ENCODE data around the gene FIBCD1. TPM values are rescaled to one million over a fixed set of nuclear protein-coding genes. Genes with fewer than 3 reads are reported as not detected.

The FIBCD1 gene
- total and polyA plus RNA-seq, 9 of the 15 experiments (the other 6 are each of a cell fraction or from before 2014, with no cell fraction given) = 0.53 to 1.2 (median 0.95) TPM; not detected in 4

GRCh38 chr9:130919559-130920145, 19.4 kb downstream of the FIBCD1 start:
- in situ Hi-C loops (cut with MboI) = no loop called here
- 3% methylated on average over 14 of the region's 14 CpGs for WGBS (ENCODE audit: insufficient coverage, low coverage, missing lambda C conversion rate)
- POLR2A ChIA-PET = interaction anchor here (0.6 to 26.8 kb wide), 7 partner anchors 5 to 454 kb away, joined by 3 to 582 read pairs (median 20); partner anchors contain the start of gene QRFP

More at GRCh38 chr9:130919559-130920145, 19.4 kb downstream of the FIBCD1 start:
- peaks cover 4% of the 10 kb centered on the region for H3K9me1 ChIP-seq (ENCODE audit: control insufficient read depth, insufficient read depth, low read length)
- no peaks in the 10 kb centered on the region for H3K9me3 ChIP-seq (replicated peaks; ENCODE audit: control insufficient read depth, insufficient read depth, low read depth, low read length)
- peaks cover 0 to 57% of the 10 kb centered on the region in 2 experiments; a peak in 2 of 5 replicates for H3K4me1 ChIP-seq (replicated peaks in 1 of 2; ENCODE audit: control insufficient read depth in 2 of 2, insufficient read depth in 2 of 2, low read length in 2 of 2)
- H2AFZ ChIP-seq (ENCODE audit: low read depth, low read length) = no peak overlapping the region
- ATAC-seq = no peak
- H3K27me3 ChIP-seq (ENCODE audit: control insufficient read depth in 2 of 2, insufficient read depth in 2 of 2, low read length in 2 of 2) = peaks cover 97 to 100% of the 10 kb centered on the region in 2 experiments
- H4K20me1 ChIP-seq (replicated peaks; ENCODE audit: control insufficient read depth, insufficient read depth, low read length) = peaks cover 93% of the 10 kb centered on the region
- CTCF ChIA-PET (ENCODE audit: low intra/inter-chr PET ratio) = interaction anchor here (0.6 kb wide), 1 partner anchor 127 kb away, joined by 3 read pairs; no protein-coding TSS in a partner anchor
- no peak overlapping the region for H3K4me3 ChIP-seq
- no peak overlapping the region for H3K4me2 ChIP-seq (ENCODE audit: insufficient read depth, low read length)
- no TSS peak for BruUV-seq (replicated peaks)
- no peaks in the 10 kb centered on the region for H3K36me3 ChIP-seq (ENCODE audit: control insufficient read depth, insufficient read depth, low read length)
- H3K27ac ChIP-seq (ENCODE audit: extremely low read depth, low read depth, low read length) = no peak overlapping the region
- H3K79me2 ChIP-seq (ENCODE audit: control insufficient read depth, insufficient read depth, low read length) = no peaks in the 10 kb centered on the region
- peak overlapping the region in 1 of 2 experiments; percentile 11; a peak in 1 of 4 replicates for H3K9ac ChIP-seq (ENCODE audit: insufficient read depth in 1 of 2, low read depth in 2 of 2, low read length in 2 of 2)
- TF ChIP-seq MEF2A (IDR thresholded peaks at IDR 0.05; ENCODE audit: control insufficient read depth, low read depth, low read length) (no peak), KLF10 (CRISPR knock-in tag; IDR thresholded peaks at IDR 0.05) (no peak), STAT6 (CRISPR knock-in tag; IDR thresholded peaks at IDR 0.05) (peak; percentile 21; the same call in 1 of the 2 replicates), GTF2F1 (IDR thresholded peaks at IDR 0.05; ENCODE audit: low read depth, low read length) (0 out of 2 replicates have a peak, but pooled peaks have one; percentile 19), HOXB6 (CRISPR knock-in tag; IDR thresholded peaks at IDR 0.05; ENCODE audit: borderline replicate concordance) (no peak), BHLHE40 (IDR thresholded peaks at IDR 0.05; ENCODE audit: low read length) (peak; percentile 63), THRAP3 (IDR thresholded peaks at IDR 0.05; ENCODE audit: borderline replicate concordance) (no peak)
- DNase-seq (ENCODE audit: extremely low read depth in 1 of 4, low spot score in 3 of 4) = peak in 3 of 4 experiments; percentile 65 to 70 (median 66)
- intact Hi-C loops (cut with micrococcal nuclease) = no loop called here
- FAIRE-seq = no peak

All from K562 (cell line).